ENCODE data around the gene TTLL5. TPM values are rescaled to one million over a fixed set of nuclear protein-coding genes. Genes with fewer than 3 reads are reported as not detected.

The TTLL5 gene
- total and polyA plus RNA-seq, 9 of the 15 experiments (the other 6 are each of a cell fraction or from before 2014, with no cell fraction given): 4.1 to 18.9 (median 12.6) TPM

DNA sequence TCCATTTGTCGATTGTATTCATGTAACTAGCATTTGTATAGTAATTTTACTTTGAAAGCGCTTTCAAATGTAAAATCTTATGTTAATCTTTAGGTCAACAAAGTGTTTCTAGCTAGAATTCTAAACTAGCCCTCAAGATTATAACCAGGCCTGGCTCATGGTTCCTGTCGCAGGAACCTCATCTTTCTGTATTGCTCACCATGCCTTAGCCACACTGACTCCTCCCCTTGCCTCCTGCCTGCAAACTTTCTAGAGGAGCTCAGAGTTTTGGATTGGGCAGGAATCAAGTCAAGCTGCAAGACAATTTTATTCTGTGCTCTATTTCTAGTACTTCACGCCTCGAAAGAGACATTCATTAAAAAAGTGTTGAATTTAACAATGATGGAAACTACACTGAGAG is 220.9 kb downstream of the TTLL5 start (continued):
- TF ChIP-seq ZNF121 (CRISPR knock-in tag; conservative IDR thresholded peaks at IDR 0.05) (no peak), ZNF507 (tag; conservative IDR thresholded peaks at IDR 0.05) (no peak)

- no peaks in the 10 kb centered on the region for H3K9me1 ChIP-seq (ENCODE audit: control insufficient read depth, insufficient read depth, low read length)
- intact Hi-C loops (cut with micrococcal nuclease) (no loop called here), in situ Hi-C loops (cut with MboI) (no loop called here)
- 83% methylated on average over 5 of the region's 6 CpGs for WGBS (ENCODE audit: insufficient coverage, low coverage, missing lambda C conversion rate)
- ATAC-seq: no peak
- FAIRE-seq: no peak
- H3K27ac ChIP-seq (ENCODE audit: extremely low read depth, low read depth, low read length): no peak overlapping the region
- no peaks in the 10 kb centered on the region for H3K9me3 ChIP-seq (replicated peaks; ENCODE audit: control insufficient read depth, insufficient read depth, low read depth, low read length)
- H2AFZ ChIP-seq (ENCODE audit: low read depth, low read length): no peak overlapping the region
- H3K9ac ChIP-seq (ENCODE audit: insufficient read depth in 1 of 2, low read depth in 2 of 2, low read length in 2 of 2): no peak overlapping the region
- CTCF ChIA-PET (ENCODE audit: low intra/inter-chr PET ratio): no interaction called here
- H3K4me1 ChIP-seq (replicated peaks in 1 of 2; ENCODE audit: control insufficient read depth in 2 of 2, insufficient read depth in 2 of 2, low read length in 2 of 2): no peaks in the 10 kb centered on the region
- BruUV-seq (replicated peaks): no TSS peak
- no peak for DNase-seq (ENCODE audit: extremely low read depth in 1 of 4, low spot score in 3 of 4)
- POLR2A ChIA-PET: no interaction called here
- H4K20me1 ChIP-seq (replicated peaks; ENCODE audit: control insufficient read depth, insufficient read depth, low read length): no peaks in the 10 kb centered on the region
- H3K27me3 ChIP-seq (ENCODE audit: control insufficient read depth in 2 of 2, insufficient read depth in 2 of 2, low read length in 2 of 2): no peaks in the 10 kb centered on the region
- no peak for TF ChIP-seq ZNF384 (IDR thresholded peaks at IDR 0.05; ENCODE audit: low read depth, low read length)
- TF ChIP-seq, protein P1, sequence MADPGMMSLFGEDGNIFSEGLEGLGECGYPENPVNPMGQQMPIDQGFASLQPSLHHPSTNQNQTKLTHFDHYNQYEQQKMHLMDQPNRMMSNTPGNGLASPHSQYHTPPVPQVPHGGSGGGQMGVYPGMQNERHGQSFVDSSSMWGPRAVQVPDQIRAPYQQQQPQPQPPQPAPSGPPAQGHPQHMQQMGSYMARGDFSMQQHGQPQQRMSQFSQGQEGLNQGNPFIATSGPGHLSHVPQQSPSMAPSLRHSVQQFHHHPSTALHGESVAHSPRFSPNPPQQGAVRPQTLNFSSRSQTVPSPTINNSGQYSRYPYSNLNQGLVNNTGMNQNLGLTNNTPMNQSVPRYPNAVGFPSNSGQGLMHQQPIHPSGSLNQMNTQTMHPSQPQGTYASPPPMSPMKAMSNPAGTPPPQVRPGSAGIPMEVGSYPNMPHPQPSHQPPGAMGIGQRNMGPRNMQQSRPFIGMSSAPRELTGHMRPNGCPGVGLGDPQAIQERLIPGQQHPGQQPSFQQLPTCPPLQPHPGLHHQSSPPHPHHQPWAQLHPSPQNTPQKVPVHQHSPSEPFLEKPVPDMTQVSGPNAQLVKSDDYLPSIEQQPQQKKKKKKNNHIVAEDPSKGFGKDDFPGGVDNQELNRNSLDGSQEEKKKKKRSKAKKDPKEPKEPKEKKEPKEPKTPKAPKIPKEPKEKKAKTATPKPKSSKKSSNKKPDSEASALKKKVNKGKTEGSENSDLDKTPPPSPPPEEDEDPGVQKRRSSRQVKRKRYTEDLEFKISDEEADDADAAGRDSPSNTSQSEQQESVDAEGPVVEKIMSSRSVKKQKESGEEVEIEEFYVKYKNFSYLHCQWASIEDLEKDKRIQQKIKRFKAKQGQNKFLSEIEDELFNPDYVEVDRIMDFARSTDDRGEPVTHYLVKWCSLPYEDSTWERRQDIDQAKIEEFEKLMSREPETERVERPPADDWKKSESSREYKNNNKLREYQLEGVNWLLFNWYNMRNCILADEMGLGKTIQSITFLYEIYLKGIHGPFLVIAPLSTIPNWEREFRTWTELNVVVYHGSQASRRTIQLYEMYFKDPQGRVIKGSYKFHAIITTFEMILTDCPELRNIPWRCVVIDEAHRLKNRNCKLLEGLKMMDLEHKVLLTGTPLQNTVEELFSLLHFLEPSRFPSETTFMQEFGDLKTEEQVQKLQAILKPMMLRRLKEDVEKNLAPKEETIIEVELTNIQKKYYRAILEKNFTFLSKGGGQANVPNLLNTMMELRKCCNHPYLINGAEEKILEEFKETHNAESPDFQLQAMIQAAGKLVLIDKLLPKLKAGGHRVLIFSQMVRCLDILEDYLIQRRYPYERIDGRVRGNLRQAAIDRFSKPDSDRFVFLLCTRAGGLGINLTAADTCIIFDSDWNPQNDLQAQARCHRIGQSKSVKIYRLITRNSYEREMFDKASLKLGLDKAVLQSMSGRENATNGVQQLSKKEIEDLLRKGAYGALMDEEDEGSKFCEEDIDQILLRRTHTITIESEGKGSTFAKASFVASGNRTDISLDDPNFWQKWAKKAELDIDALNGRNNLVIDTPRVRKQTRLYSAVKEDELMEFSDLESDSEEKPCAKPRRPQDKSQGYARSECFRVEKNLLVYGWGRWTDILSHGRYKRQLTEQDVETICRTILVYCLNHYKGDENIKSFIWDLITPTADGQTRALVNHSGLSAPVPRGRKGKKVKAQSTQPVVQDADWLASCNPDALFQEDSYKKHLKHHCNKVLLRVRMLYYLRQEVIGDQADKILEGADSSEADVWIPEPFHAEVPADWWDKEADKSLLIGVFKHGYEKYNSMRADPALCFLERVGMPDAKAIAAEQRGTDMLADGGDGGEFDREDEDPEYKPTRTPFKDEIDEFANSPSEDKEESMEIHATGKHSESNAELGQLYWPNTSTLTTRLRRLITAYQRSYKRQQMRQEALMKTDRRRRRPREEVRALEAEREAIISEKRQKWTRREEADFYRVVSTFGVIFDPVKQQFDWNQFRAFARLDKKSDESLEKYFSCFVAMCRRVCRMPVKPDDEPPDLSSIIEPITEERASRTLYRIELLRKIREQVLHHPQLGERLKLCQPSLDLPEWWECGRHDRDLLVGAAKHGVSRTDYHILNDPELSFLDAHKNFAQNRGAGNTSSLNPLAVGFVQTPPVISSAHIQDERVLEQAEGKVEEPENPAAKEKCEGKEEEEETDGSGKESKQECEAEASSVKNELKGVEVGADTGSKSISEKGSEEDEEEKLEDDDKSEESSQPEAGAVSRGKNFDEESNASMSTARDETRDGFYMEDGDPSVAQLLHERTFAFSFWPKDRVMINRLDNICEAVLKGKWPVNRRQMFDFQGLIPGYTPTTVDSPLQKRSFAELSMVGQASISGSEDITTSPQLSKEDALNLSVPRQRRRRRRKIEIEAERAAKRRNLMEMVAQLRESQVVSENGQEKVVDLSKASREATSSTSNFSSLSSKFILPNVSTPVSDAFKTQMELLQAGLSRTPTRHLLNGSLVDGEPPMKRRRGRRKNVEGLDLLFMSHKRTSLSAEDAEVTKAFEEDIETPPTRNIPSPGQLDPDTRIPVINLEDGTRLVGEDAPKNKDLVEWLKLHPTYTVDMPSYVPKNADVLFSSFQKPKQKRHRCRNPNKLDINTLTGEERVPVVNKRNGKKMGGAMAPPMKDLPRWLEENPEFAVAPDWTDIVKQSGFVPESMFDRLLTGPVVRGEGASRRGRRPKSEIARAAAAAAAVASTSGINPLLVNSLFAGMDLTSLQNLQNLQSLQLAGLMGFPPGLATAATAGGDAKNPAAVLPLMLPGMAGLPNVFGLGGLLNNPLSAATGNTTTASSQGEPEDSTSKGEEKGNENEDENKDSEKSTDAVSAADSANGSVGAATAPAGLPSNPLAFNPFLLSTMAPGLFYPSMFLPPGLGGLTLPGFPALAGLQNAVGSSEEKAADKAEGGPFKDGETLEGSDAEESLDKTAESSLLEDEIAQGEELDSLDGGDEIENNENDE (IDR thresholded peaks at IDR 0.05; ENCODE audit: low read depth, low read length): no peak
- 0 out of 6 replicates have a peak, but pooled peaks of 1 of the 3 experiments have one; percentile 4 for TF ChIP-seq CTCF (IDR thresholded peaks at IDR 0.05 in 2 of 3, conservative IDR thresholded peaks at IDR 0.05 in 1 of 3; ENCODE audit: insufficient read depth in 2 of 3, low read depth in 1 of 3, low read length in 3 of 3)
- TF ChIP-seq SMC3 (conservative IDR thresholded peaks at IDR 0.05; ENCODE audit: insufficient read depth, low read depth, low read length): no peak
- no peak overlapping the region for H3K4me3 ChIP-seq
- H3K79me2 ChIP-seq (ENCODE audit: control insufficient read depth, insufficient read depth, low read length): no peaks in the 10 kb centered on the region
- no peak overlapping the region for H3K4me2 ChIP-seq (ENCODE audit: insufficient read depth, low read length)
- H3K36me3 ChIP-seq (ENCODE audit: control insufficient read depth, insufficient read depth, low read length): peaks cover 2% of the 10 kb centered on the region; the same call in 1 of the 3 replicates
Measured at GRCh38 chr14:75884198-75884611, 223.2 kb downstream of the TTLL5 start.
